ENCODE data around the gene DLL1. TPM values are rescaled to one million over a fixed set of nuclear protein-coding genes. Genes with fewer than 3 reads are reported as not detected.

DLL1 gene
- total and polyA plus RNA-seq, 4 experiments from 2014 or later, result 0.07 to 3.4 (median 1.7) TPM; not detected in 1

DNA sequence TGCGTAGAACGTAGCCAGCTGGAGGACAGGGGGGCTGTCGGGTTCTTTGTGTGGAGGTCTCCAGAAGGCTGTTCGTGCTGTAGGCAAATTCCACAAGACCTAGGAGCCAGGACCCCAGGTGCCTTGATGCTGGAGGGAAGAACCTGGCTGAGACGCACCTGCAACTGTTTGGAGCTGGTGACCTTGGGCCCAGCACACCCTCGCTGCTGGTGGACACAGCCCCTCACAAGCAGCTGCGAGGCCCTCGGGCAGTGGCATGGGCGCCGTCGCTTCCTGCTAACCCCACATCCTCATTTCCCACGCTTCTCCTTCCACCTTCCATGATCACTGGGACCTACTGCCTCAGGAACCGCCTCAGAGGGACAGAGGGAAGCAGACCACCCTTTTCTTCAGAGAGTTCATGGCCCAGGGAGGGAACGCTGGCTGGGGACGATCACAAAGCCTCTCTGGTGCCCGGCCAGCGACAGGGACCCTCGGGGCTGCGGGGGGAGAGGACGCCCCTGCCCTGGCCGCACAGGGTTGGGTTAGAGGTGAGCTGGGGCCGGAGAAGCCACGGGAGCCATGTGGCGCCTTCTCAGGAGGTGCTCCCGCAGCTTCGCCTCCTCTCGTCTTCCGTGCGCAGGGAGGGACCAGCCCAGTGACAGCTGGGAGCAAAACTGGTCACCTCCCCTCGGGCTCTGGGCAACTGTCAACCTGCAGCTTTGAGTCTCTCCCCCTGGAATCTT, 18.4 kb downstream of the DLL1 start:
- ChIA-PET CTCF (ENCODE audit: partially characterized antibody) (interaction anchor here (0.8 to 1.1 kb wide), 2 partner anchors 9 to 17 kb away, joined by 3 read pairs; no protein-coding TSS in a partner anchor), POLR2A (ENCODE audit: partially characterized antibody) (interaction anchor here (0.7 to 2.6 kb wide), 10 partner anchors 8 to 281 kb away, joined by 3 to 47 read pairs (median 8); partner anchors contain the start of genes DLL1 and FAM120B)
- peaks cover 2 to 5% of the 10 kb centered on the region in 2 donors for H3K27me3 Mint-ChIP-seq
- peak overlapping the region; percentile 82 to 96 (median 90) for H3K4me3 Mint-ChIP-seq
- H3K9me3 Mint-ChIP-seq, result peaks cover 0 to 2% (median 0%) of the 10 kb centered on the region in 8 donors
- H3K27ac Mint-ChIP-seq, result peak overlapping the region; percentile 64 to 93 (median 82)
- no peaks in the 10 kb centered on the region for H3K9me3 ChIP-seq (ENCODE audit: control insufficient read depth in 1 of 2, low read length in 2 of 2)
- H3K27me3 ChIP-seq (ENCODE audit: insufficient read depth, low read length), result no peaks in the 10 kb centered on the region
- no peak overlapping the region for H3K27ac ChIP-seq (ENCODE audit: low read depth, low read length)
- DNase-seq, result no peak
- H3K36me3 Mint-ChIP-seq, result no peaks in the 10 kb centered on the region
- H3K36me3 ChIP-seq (ENCODE audit: insufficient read depth, low read length), result no peaks in the 10 kb centered on the region
- intact Hi-C loops (cut with micrococcal nuclease), result loop anchor here (1.0 to 5.0 kb wide), 2 partner anchors 20 to 35 kb away; partner anchors contain the start of gene FAM120B
- H3K4me1 Mint-ChIP-seq, result peaks cover 13 to 29% (median 19%) of the 10 kb centered on the region in 4 donors
- peaks cover 22% of the 10 kb centered on the region for H3K4me1 ChIP-seq (ENCODE audit: insufficient read depth, low read length)
- peak overlapping the region; percentile 51 to 61 for H3K4me3 ChIP-seq (ENCODE audit: low read length in 2 of 2)

DNA sequence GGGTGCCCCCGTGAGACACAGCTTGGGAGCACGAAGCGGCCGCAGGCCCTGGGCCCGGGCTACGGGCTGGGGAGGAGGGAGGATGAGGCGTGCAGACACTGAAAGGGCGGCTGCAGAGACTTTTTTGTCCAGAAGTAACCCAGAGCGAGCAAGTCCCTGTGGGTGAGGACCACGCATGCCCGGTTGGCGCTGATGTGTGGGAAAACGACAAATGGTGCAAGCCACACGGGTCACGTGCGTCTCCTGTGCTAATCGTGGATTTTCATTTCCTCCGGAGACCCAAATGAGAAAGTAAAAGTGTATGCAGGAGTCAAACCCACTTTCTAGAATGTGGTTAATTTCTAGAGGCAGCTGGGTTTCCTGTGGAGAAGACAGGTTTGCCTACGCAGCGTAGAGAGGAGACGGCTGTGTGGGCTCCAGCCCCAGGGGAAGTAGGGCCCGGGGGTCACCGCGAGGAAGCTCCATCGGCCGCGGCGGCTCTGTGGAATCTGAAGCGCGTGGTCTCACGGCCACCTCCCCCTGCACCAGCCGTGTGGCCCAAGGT, 19.0 kb downstream of the DLL1 start:
- H3K27me3 Mint-ChIP-seq, result peaks cover 2 to 5% of the 10 kb centered on the region in 2 donors
- H3K36me3 Mint-ChIP-seq, result no peaks in the 10 kb centered on the region
- Histone ChIP-seq H3K9me3 (ENCODE audit: control insufficient read depth in 1 of 2, low read length in 2 of 2) (no peaks in the 10 kb centered on the region), H3K27ac (ENCODE audit: low read depth, low read length) (no peak overlapping the region), H3K4me3 (ENCODE audit: low read length in 2 of 2) (peak overlapping the region; percentile 51 to 61), H3K27me3 (ENCODE audit: insufficient read depth, low read length) (no peaks in the 10 kb centered on the region), H3K36me3 (ENCODE audit: insufficient read depth, low read length) (no peaks in the 10 kb centered on the region), H3K4me1 (ENCODE audit: insufficient read depth, low read length) (peaks cover 22% of the 10 kb centered on the region)
- peak overlapping the region; percentile 82 to 96 (median 90) for H3K4me3 Mint-ChIP-seq
- H3K9me3 Mint-ChIP-seq, result peaks cover 0 to 2% (median 0%) of the 10 kb centered on the region in 8 donors
- peak overlapping the region; percentile 64 to 93 (median 82) for H3K27ac Mint-ChIP-seq
- intact Hi-C loops (cut with micrococcal nuclease), result loop anchor here (1.0 to 5.0 kb wide), 2 partner anchors 20 to 35 kb away; partner anchors contain the start of gene FAM120B
- DNase-seq, result peak; percentile 77 to 87 (median 80)
- ChIA-PET CTCF (ENCODE audit: partially characterized antibody) (interaction anchor here (0.8 to 1.1 kb wide), 2 partner anchors 9 to 18 kb away, joined by 3 read pairs; no protein-coding TSS in a partner anchor), POLR2A (ENCODE audit: partially characterized antibody) (interaction anchor here (1.0 to 2.6 kb wide), 10 partner anchors 9 to 547 kb away, joined by 3 to 47 read pairs (median 8); partner anchors contain the start of genes DLL1, FAM120B and PHF10)
- H3K4me1 Mint-ChIP-seq, result peaks cover 11 to 29% (median 18%) of the 10 kb centered on the region in 4 donors

DNA sequence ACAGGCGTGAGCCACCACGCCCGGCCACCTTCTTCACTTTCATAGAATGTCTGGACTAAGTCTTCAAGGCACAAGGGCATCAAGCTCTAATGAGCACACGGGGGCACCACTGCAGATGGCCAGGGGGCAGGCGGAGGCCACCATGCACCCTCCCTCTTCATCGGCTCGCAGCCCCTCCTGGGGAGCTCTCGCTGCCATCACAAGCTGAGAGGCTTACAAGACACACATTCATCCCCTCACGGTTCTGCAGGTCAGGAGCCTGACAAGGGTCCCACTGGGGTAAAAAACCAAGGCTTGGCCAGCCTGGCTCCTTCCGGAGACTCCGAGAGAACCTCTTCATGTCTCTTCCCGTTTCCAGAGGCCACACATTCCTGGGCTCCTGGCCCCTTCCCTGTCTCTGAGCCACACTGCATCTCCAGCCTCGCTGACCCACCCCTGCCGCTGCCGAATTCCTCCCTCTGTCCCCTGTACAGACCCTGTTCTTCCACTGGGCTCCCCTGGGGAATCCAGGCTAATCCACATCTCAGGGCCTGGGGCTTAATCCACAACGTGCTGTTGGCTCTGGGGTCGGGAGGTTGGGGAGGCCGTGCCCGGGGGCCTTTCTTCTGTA, 19.8 kb downstream of the DLL1 start:
- H3K4me1 ChIP-seq (ENCODE audit: insufficient read depth, low read length), result peaks cover 22% of the 10 kb centered on the region
- peak overlapping the region in 1 of 2 donors; percentile 51 for H3K4me3 ChIP-seq (ENCODE audit: low read length in 2 of 2)
- intact Hi-C loops (cut with micrococcal nuclease), result loop anchor here (5.0 kb wide), 1 partner anchor 36 kb away; the partner anchor contains the start of gene FAM120B
- H3K27ac Mint-ChIP-seq, result peak overlapping the region in 4 of 7 donors; percentile 64 to 93 (median 85)
- ChIA-PET CTCF (ENCODE audit: partially characterized antibody) (no interaction called here), POLR2A (ENCODE audit: partially characterized antibody) (interaction anchor here (0.6 to 2.6 kb wide), 8 partner anchors 9 to 546 kb away, joined by 3 to 47 read pairs (median 8); partner anchors contain the start of genes DLL1, FAM120B and PHF10)
- no peaks in the 10 kb centered on the region for H3K9me3 ChIP-seq (ENCODE audit: control insufficient read depth in 1 of 2, low read length in 2 of 2)
- no peak overlapping the region for H3K27ac ChIP-seq (ENCODE audit: low read depth, low read length)
- H3K4me1 Mint-ChIP-seq, result peaks cover 11 to 29% (median 18%) of the 10 kb centered on the region in 4 donors
- H3K27me3 ChIP-seq (ENCODE audit: insufficient read depth, low read length), result no peaks in the 10 kb centered on the region
- H3K9me3 Mint-ChIP-seq, result peaks cover 0 to 2% (median 0%) of the 10 kb centered on the region in 8 donors
- no peak for DNase-seq
- no peaks in the 10 kb centered on the region for H3K36me3 Mint-ChIP-seq
- H3K4me3 Mint-ChIP-seq, result peak overlapping the region in 7 of 8 donors; percentile 85 to 96 (median 91)
- peaks cover 2 to 5% of the 10 kb centered on the region in 2 donors for H3K27me3 Mint-ChIP-seq
- no peaks in the 10 kb centered on the region for H3K36me3 ChIP-seq (ENCODE audit: insufficient read depth, low read length)

DNA sequence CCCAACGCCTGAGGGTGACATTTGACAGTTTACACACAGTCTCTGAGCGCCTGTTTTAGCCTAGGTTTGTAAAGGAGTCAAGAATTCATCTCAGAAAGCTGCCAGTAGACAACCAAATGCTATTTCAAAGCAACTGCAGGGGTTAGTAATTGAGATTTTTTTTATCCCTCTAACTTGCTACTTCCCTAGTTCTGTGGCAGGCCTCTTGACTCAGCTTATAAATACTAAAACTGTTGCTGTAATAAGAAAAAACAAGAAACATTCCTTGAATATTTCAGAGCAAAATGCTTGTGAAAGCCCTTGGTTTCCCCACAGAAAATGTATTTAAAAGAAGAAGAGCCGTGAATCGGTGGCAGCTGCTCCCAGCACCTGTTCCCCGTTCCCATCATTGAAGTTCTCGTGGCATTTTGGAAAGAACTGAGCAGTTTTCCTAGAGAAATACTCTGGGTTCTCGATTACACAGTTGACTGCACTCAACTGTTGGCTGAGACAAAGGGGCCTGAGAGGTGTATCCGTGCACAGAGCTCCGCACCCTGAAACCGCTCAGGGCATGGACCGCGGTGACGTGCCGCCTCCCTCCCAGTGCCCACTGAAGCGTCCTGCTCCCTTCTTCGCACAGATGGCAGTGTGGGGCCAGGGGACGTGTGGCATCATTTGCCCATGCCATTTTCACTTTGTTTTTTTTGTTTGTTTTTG, 20.9 kb downstream of the DLL1 start:
- H3K36me3 Mint-ChIP-seq, result no peaks in the 10 kb centered on the region
- ChIA-PET POLR2A (ENCODE audit: partially characterized antibody) (interaction anchor here (2.6 kb wide), 1 partner anchor 11 kb away, joined by 14 read pairs; no protein-coding TSS in a partner anchor), CTCF (ENCODE audit: partially characterized antibody) (interaction anchor here (1.8 kb wide), 1 partner anchor 23 kb away, joined by 5 read pairs; no protein-coding TSS in a partner anchor)
- Histone ChIP-seq H3K27me3 (ENCODE audit: insufficient read depth, low read length) (no peaks in the 10 kb centered on the region), H3K4me1 (ENCODE audit: insufficient read depth, low read length) (peaks cover 22% of the 10 kb centered on the region), H3K27ac (ENCODE audit: low read depth, low read length) (no peak overlapping the region), H3K9me3 (ENCODE audit: control insufficient read depth in 1 of 2, low read length in 2 of 2) (no peaks in the 10 kb centered on the region), H3K36me3 (ENCODE audit: insufficient read depth, low read length) (no peaks in the 10 kb centered on the region), H3K4me3 (ENCODE audit: low read length in 2 of 2) (no peak overlapping the region)
- H3K4me1 Mint-ChIP-seq, result peaks cover 11 to 29% (median 18%) of the 10 kb centered on the region in 4 donors
- H3K4me3 Mint-ChIP-seq, result peak overlapping the region in 4 of 8 donors; percentile 9 to 54 (median 30)
- no peak overlapping the region for H3K27ac Mint-ChIP-seq
- intact Hi-C loops (cut with micrococcal nuclease), result loop anchor here (5.0 kb wide), 1 partner anchor 37 kb away; the partner anchor contains the start of gene FAM120B
- H3K27me3 Mint-ChIP-seq, result peaks cover 0 to 5% of the 10 kb centered on the region in 2 donors
- peaks cover 0 to 2% (median 0%) of the 10 kb centered on the region in 8 donors for H3K9me3 Mint-ChIP-seq
- DNase-seq, result no peak

DNA sequence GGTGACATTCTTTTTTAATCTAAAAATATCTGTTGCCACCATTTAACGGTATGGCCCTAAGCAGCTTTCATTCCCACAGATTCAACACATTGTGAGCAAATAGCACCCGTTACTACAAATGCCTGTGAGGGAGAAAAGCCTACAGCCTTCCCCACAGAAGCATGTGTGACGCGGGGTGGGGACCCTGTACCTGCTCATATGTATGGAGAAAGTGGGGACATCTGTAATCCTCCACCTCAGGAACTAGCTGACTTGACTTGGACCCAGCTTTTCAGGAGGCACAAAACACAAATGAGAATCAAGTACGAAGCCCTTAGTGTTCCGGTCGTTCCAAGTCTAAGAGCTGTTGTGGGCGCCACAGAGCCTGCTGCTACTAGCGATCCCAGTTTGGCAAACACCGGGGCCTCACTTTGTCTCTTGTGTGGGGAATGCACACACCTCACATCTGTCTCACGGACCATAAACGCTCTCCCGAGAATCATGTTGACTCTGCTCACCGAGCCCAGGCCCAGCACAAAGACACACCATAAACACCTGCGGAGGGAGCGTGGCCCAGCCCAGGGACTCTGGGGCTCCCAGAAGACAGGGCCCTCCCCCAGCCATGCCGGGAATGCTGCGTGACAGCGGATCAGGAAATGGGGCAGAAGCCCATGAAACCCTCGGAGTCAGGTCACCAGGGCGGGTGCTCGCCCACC, 21.6 kb downstream of the DLL1 start:
- H3K36me3 Mint-ChIP-seq, result no peaks in the 10 kb centered on the region
- H3K27ac Mint-ChIP-seq, result no peak overlapping the region
- Histone ChIP-seq H3K9me3 (ENCODE audit: control insufficient read depth in 1 of 2, low read length in 2 of 2) (no peaks in the 10 kb centered on the region), H3K27me3 (ENCODE audit: insufficient read depth, low read length) (no peaks in the 10 kb centered on the region), H3K4me3 (ENCODE audit: low read length in 2 of 2) (no peak overlapping the region), H3K4me1 (ENCODE audit: insufficient read depth, low read length) (peaks cover 22% of the 10 kb centered on the region), H3K36me3 (ENCODE audit: insufficient read depth, low read length) (no peaks in the 10 kb centered on the region), H3K27ac (ENCODE audit: low read depth, low read length) (no peak overlapping the region)
- H3K9me3 Mint-ChIP-seq, result peaks cover 0 to 2% (median 0%) of the 10 kb centered on the region in 8 donors
- ChIA-PET CTCF (ENCODE audit: partially characterized antibody) (interaction anchor here (1.3 to 1.8 kb wide), 2 partner anchors 11 to 23 kb away, joined by 4 to 5 read pairs; no protein-coding TSS in a partner anchor), POLR2A (ENCODE audit: partially characterized antibody) (no interaction called here)
- DNase-seq, result no peak
- H3K4me1 Mint-ChIP-seq, result peaks cover 11 to 29% (median 18%) of the 10 kb centered on the region in 4 donors
- intact Hi-C loops (cut with micrococcal nuclease), result no loop called here
- peak overlapping the region in 1 of 8 donors; percentile 45 for H3K4me3 Mint-ChIP-seq
- peaks cover 0 to 7% of the 10 kb centered on the region in 2 donors for H3K27me3 Mint-ChIP-seq

Data from CD4-positive, alpha-beta memory T cell (primary cell).